ENCODE measurements around the gene MIS18A. TPM values are rescaled to one million over a fixed set of nuclear protein-coding genes. Genes with fewer than 3 reads are reported as not detected.
"Not testable (repeated sequence)": the region's sequence is repeated elsewhere in the genome, so short reads cannot be mapped to it uniquely, and the experiment has no call there.

Gene MIS18A
- total RNA-seq, 3 donors from 2014 or later (not counting 1 experiment from before 2014, with no cell fraction given): 4.2 to 7.9 (median 5.2) TPM

- intact Hi-C loops (cut with micrococcal nuclease): no loop called here
- Mint-ChIP-seq H3K4me3 (no peak overlapping the region), H3K36me3 (no peaks in the 10 kb centered on the region), H3K27ac (no peak overlapping the region), H3K27me3 (ENCODE audit: low read depth in 2 of 2) (no peaks in the 10 kb centered on the region), H3K9me3 (no peaks in the 10 kb centered on the region), H3K4me1 (no peaks in the 10 kb centered on the region)
- no peaks in the 10 kb centered on the region for H3K27me3 ChIP-seq (ENCODE audit: control insufficient read depth, insufficient read depth, low read length)
- H3K4me1 ChIP-seq (ENCODE audit: control insufficient read depth, insufficient read depth, low read length): no peaks in the 10 kb centered on the region
- no peaks in the 10 kb centered on the region for H3K9me3 ChIP-seq (ENCODE audit: control insufficient read depth, insufficient read depth, low read length)
- peaks cover 35% of the 10 kb centered on the region for H3K36me3 ChIP-seq (ENCODE audit: control insufficient read depth, insufficient read depth, low read length)
- TF ChIP-seq CTCF (IDR thresholded peaks at IDR 0.05): no peak
- H3K27ac ChIP-seq (ENCODE audit: low read length): no peak overlapping the region
- 98% methylated on average over 6 of the region's 6 CpGs for WGBS (ENCODE audit: insufficient coverage)
- no peak for ATAC-seq
- DNase-seq: no peak
- no peak overlapping the region for H3K4me3 ChIP-seq (ENCODE audit: low read length)
These were observed 34.1 kb upstream of the MIS18A start for GRCh38 chr21:32312976-32313375.

- no peaks in the 10 kb centered on the region for H3K27me3 Mint-ChIP-seq (ENCODE audit: low read depth in 2 of 2)
- H3K36me3 ChIP-seq (ENCODE audit: control insufficient read depth, insufficient read depth, low read length): peaks cover 29% of the 10 kb centered on the region
- H3K4me3 ChIP-seq (ENCODE audit: low read length): no peak overlapping the region
- intact Hi-C loops (cut with micrococcal nuclease): no loop called here
- no peaks in the 10 kb centered on the region for H3K9me3 Mint-ChIP-seq
- no peak for ATAC-seq
- H3K36me3 Mint-ChIP-seq: no peaks in the 10 kb centered on the region
- TF ChIP-seq CTCF (IDR thresholded peaks at IDR 0.05): no peak
- H3K4me1 ChIP-seq (ENCODE audit: control insufficient read depth, insufficient read depth, low read length): no peaks in the 10 kb centered on the region
- no peak overlapping the region for H3K27ac ChIP-seq (ENCODE audit: low read length)
- no peaks in the 10 kb centered on the region for H3K9me3 ChIP-seq (ENCODE audit: control insufficient read depth, insufficient read depth, low read length)
- no peak for DNase-seq
- no peak overlapping the region for H3K27ac Mint-ChIP-seq
- no peaks in the 10 kb centered on the region for H3K4me1 Mint-ChIP-seq
- WGBS (ENCODE audit: insufficient coverage): 99% methylated on average over 5 of the region's 5 CpGs
- no peak overlapping the region for H3K4me3 Mint-ChIP-seq
- H3K27me3 ChIP-seq (ENCODE audit: control insufficient read depth, insufficient read depth, low read length): no peaks in the 10 kb centered on the region
These were observed 33.5 kb upstream of the MIS18A start for GRCh38 chr21:32312326-32312725.

DNA sequence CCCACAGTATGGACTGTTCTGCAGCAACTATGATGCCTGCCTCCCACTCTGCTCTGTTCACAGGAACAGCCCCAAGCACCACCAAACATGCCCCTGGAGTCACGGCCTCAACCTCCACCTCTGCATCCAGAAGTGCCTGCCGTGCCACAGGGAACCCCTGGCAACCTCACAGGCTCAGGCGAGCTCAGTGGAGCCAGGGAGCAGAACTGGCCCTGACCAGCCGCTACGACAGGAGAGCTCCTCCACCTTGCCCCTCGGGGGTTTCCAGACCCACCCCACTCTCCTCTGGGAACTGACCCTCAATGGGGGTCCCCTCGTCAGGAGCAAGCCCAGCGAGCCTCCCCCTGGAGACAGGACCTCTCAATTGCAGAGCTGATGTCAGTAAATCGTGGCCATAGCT is 32.8 kb upstream of the MIS18A start:
- no peaks in the 10 kb centered on the region for H3K9me3 ChIP-seq (ENCODE audit: control insufficient read depth, insufficient read depth, low read length)
- TF ChIP-seq CTCF (IDR thresholded peaks at IDR 0.05): no peak
- ATAC-seq (no peak), DNase-seq (no peak)
- peaks cover 22% of the 10 kb centered on the region for H3K36me3 ChIP-seq (ENCODE audit: control insufficient read depth, insufficient read depth, low read length)
- H3K27ac Mint-ChIP-seq: no peak overlapping the region
- H3K4me3 Mint-ChIP-seq: no peak overlapping the region
- H3K4me3 ChIP-seq (ENCODE audit: low read length): no peak overlapping the region
- no peaks in the 10 kb centered on the region for H3K27me3 ChIP-seq (ENCODE audit: control insufficient read depth, insufficient read depth, low read length)
- H3K27ac ChIP-seq (ENCODE audit: low read length): no peak overlapping the region
- no peaks in the 10 kb centered on the region for H3K27me3 Mint-ChIP-seq (ENCODE audit: low read depth in 2 of 2)
- WGBS (ENCODE audit: insufficient coverage): 98% methylated on average over 9 of the region's 9 CpGs
- intact Hi-C loops (cut with micrococcal nuclease): no loop called here
- no peaks in the 10 kb centered on the region for H3K4me1 Mint-ChIP-seq
- H3K9me3 Mint-ChIP-seq: no peaks in the 10 kb centered on the region
- H3K36me3 Mint-ChIP-seq: no peaks in the 10 kb centered on the region
- H3K4me1 ChIP-seq (ENCODE audit: control insufficient read depth, insufficient read depth, low read length): no peaks in the 10 kb centered on the region

GRCh38 chr21:32310976-32311375 is 32.1 kb upstream of the MIS18A start:
- H3K9me3 Mint-ChIP-seq; H3K36me3 Mint-ChIP-seq; H3K4me1 ChIP-seq (ENCODE audit: control insufficient read depth, insufficient read depth, low read length); H3K27me3 ChIP-seq (ENCODE audit: control insufficient read depth, insufficient read depth, low read length); intact Hi-C loops (cut with micrococcal nuclease); H3K4me3 ChIP-seq (ENCODE audit: low read length); ATAC-seq; H3K4me1 Mint-ChIP-seq; H3K4me3 Mint-ChIP-seq; H3K9me3 ChIP-seq (ENCODE audit: control insufficient read depth, insufficient read depth, low read length); H3K27ac ChIP-seq (ENCODE audit: low read length); DNase-seq; H3K27ac Mint-ChIP-seq; H3K27me3 Mint-ChIP-seq (ENCODE audit: low read depth in 2 of 2): not testable (repeated sequence)
- H3K36me3 ChIP-seq (ENCODE audit: control insufficient read depth, insufficient read depth, low read length): peaks cover 15% of the 10 kb centered on the region
- WGBS (ENCODE audit: insufficient coverage): 90% methylated on average over 8 of the region's 9 CpGs

Data from natural killer cell (primary cell).